Ascending aorta (tissue), 2 donors: Measurements from ENCODE around the gene GPSM1. TPM values are rescaled to one million over a fixed set of nuclear protein-coding genes. Genes with fewer than 3 reads are reported as not detected.

Source experiments
- DNase-seq, 2 donors: peaks; one replicate each; pipeline ENCODE4 v3.0.0-alpha.2; 2019; ENCODE audit warnings: low spot score in 2 of 2
- H3K27ac ChIP-seq, 2 donors: fragments of 200-600 bp; sonication (generic); one replicate each; pipeline ENCODE4 v1.5.1; 2016 to 2017; ENCODE audit warnings: mild to moderate bottlenecking in 1 of 2
- H3K27me3 ChIP-seq: fragments of 200-600 bp; sonication (generic); one replicate; pipeline ENCODE4 v1.5.1; 2017
- H3K36me3 ChIP-seq, 2 donors: fragments of 200-600 bp; sonication (generic); one replicate each; pipeline ENCODE4 v1.5.1; 2016
- H3K4me1 ChIP-seq, 2 donors: fragments of 200-600 bp; sonication (generic); one replicate each; pipeline ENCODE4 v1.5.1; 2016 to 2017; ENCODE audit warnings: mild to moderate bottlenecking in 1 of 2
- H3K4me3 ChIP-seq, 2 donors: fragments of 200-600 bp; sonication (generic); one replicate each; pipeline ENCODE4 v1.5.1; 2016 to 2017; ENCODE audit warnings: mild to moderate bottlenecking in 1 of 2
- H3K9me3 ChIP-seq, 2 donors: fragments of 200-600 bp; sonication (generic); one replicate each; pipeline ENCODE4 v1.5.1; 2016
- CTCF ChIP-seq, 3 experiments: fragments of 200-600 bp in 2 of 3; fragments of 450-650 bp in 1 of 3; sonication (generic) in 2 of 3; IDR thresholded peaks; one replicate each; pipeline ENCODE4 v1.5.1; 2016 to 2019; ENCODE audit warnings: antibody characterized with exemption in 3 of 3, mild to moderate bottlenecking in 1 of 3, moderate library complexity in 1 of 3
- intact Hi-C: fragments of 100-400 bp; cut with DNase I; formaldehyde crosslinking; loops from one replicate; pipeline ENCODE4 v1.15.1; 2023
- total RNA-seq: library from RNA; depleted of rRNA; stranded (reverse); fragments of >200 nt; gene quantifications from one replicate; pipeline ENCODE4 v1.1.0, GENCODE V29; 2016

The GPSM1 gene
- total RNA-seq, 1 donor from 2014 or later, result 85.1 TPM

GRCh38 chr9:136296434-136297015 is 30.8 kb upstream of the GPSM1 start:
- Histone ChIP-seq H3K4me3 (no peak overlapping the region), H3K27me3 (no peaks in the 10 kb centered on the region), H3K36me3 (no peaks in the 10 kb centered on the region), H3K4me1 (no peaks in the 10 kb centered on the region), H3K9me3 (no peaks in the 10 kb centered on the region), H3K27ac (no peak overlapping the region)
- no peak for TF ChIP-seq CTCF (IDR thresholded peaks at IDR 0.05)
- DNase-seq, result no peak
- intact Hi-C loops, result no loop called here

- no peak overlapping the region for H3K4me3 ChIP-seq
- intact Hi-C loops, result no loop called here
- H3K27me3 ChIP-seq, result no peaks in the 10 kb centered on the region
Measured at GRCh38 chr9:136297016-136297691, 30.2 kb upstream of the GPSM1 start.

GRCh38 chr9:136297766-136298735 is 29.3 kb upstream of the GPSM1 start:
- no peaks in the 10 kb centered on the region for H3K36me3 ChIP-seq
- no peaks in the 10 kb centered on the region for H3K27me3 ChIP-seq
- no peaks in the 10 kb centered on the region for H3K4me1 ChIP-seq
- no peak overlapping the region for H3K4me3 ChIP-seq
- H3K9me3 ChIP-seq, result no peaks in the 10 kb centered on the region
- DNase-seq, result no peak
- TF ChIP-seq CTCF (IDR thresholded peaks at IDR 0.05), result no peak
- intact Hi-C loops, result no loop called here
- no peak overlapping the region for H3K27ac ChIP-seq

More at GRCh38 chr9:136297016-136297691, 30.2 kb upstream of the GPSM1 start:
- H3K4me1 ChIP-seq, result no peaks in the 10 kb centered on the region
- no peak for TF ChIP-seq CTCF (IDR thresholded peaks at IDR 0.05)
- no peak for DNase-seq
- H3K36me3 ChIP-seq, result no peaks in the 10 kb centered on the region
- H3K27ac ChIP-seq, result no peak overlapping the region
- H3K9me3 ChIP-seq, result no peaks in the 10 kb centered on the region

- no peaks in the 10 kb centered on the region for H3K27me3 ChIP-seq
- no peak for TF ChIP-seq CTCF (IDR thresholded peaks at IDR 0.05)
- H3K27ac ChIP-seq, result no peak overlapping the region
- no peaks in the 10 kb centered on the region for H3K9me3 ChIP-seq
- H3K4me1 ChIP-seq, result no peaks in the 10 kb centered on the region
- intact Hi-C loops, result no loop called here
- DNase-seq, result no peak
- H3K36me3 ChIP-seq, result no peaks in the 10 kb centered on the region
- no peak overlapping the region for H3K4me3 ChIP-seq
Measured at GRCh38 chr9:136299116-136299515, 28.2 kb upstream of the GPSM1 start.

- no peak for DNase-seq
- Histone ChIP-seq H3K9me3 (no peaks in the 10 kb centered on the region), H3K36me3 (no peaks in the 10 kb centered on the region), H3K4me3 (no peak overlapping the region), H3K27ac (no peak overlapping the region), H3K4me1 (no peaks in the 10 kb centered on the region), H3K27me3 (no peaks in the 10 kb centered on the region)
- intact Hi-C loops, result no loop called here
- TF ChIP-seq CTCF (IDR thresholded peaks at IDR 0.05), result no peak
Measured at GRCh38 chr9:136299541-136299940, 27.8 kb upstream of the GPSM1 start.
